Measurements from ENCODE around the gene IFI27.

IFI27 gene

DNA sequence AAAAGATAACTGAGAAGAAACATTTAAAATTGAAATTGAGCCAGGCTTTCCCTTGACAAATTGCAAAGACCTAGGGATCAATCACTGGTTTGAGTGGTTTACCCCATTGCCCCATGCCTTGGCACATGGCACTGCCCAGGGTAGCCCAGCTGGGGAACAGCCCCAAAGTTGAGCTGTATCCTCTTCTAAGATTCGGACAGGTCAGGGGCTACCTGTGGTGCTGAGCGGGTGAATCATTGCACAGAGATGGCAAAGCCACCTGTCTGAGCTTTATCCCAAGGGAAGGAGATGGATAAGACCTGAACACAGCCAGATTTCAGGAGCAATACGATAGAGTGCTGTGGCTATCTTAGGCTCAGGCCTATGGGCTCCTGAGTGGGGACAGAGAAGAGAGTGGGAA lies 11.9 kb downstream of the IFI27 start:
- Histone ChIP-seq H3K27me3 (replicated peaks; ENCODE audit: control insufficient read depth, insufficient read depth, low read length) (no peaks in the 10 kb centered on the region; the same call in 1 of the 2 replicates), H3K4me3 (replicated peaks; ENCODE audit: low read depth, low read length) (no peak overlapping the region), H3K36me3 (ENCODE audit: control insufficient read depth, insufficient read depth, low read length) (peaks cover 5% of the 10 kb centered on the region)
- DNase-seq (ENCODE audit: extremely low read depth, insufficient read length) = no peak
- TF ChIP-seq, protein P1, sequence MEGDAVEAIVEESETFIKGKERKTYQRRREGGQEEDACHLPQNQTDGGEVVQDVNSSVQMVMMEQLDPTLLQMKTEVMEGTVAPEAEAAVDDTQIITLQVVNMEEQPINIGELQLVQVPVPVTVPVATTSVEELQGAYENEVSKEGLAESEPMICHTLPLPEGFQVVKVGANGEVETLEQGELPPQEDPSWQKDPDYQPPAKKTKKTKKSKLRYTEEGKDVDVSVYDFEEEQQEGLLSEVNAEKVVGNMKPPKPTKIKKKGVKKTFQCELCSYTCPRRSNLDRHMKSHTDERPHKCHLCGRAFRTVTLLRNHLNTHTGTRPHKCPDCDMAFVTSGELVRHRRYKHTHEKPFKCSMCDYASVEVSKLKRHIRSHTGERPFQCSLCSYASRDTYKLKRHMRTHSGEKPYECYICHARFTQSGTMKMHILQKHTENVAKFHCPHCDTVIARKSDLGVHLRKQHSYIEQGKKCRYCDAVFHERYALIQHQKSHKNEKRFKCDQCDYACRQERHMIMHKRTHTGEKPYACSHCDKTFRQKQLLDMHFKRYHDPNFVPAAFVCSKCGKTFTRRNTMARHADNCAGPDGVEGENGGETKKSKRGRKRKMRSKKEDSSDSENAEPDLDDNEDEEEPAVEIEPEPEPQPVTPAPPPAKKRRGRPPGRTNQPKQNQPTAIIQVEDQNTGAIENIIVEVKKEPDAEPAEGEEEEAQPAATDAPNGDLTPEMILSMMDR (IDR thresholded peaks at IDR 0.05; ENCODE audit: insufficient read depth, low read length, poor library complexity, severe bottlenecking) = no peak

DNA sequence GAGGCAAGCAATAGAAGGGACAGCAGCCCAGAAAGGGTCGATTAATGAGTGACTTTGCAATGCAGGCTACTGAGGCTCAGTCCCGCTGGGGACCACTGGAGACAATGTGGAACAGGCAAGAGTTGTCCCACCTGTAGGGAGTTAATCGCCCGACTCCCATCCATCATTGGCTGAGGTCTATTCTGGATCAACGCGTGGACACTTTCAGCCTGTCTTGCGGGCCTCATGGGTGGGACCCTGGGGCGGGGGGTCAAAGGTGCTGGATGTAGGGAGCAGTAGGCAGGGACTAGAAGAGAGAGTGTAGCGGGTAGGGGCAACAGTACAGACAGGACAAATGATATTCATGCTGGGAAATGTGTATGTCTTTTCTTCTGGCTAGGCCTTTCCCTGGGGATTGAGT lies 12.8 kb downstream of the IFI27 start:
- Histone ChIP-seq H3K4me3 (replicated peaks; ENCODE audit: low read depth, low read length) (no peak overlapping the region), H3K27me3 (replicated peaks; ENCODE audit: control insufficient read depth, insufficient read depth, low read length) (no peaks in the 10 kb centered on the region; the same call in 1 of the 2 replicates), H3K36me3 (ENCODE audit: control insufficient read depth, insufficient read depth, low read length) (peaks cover 5% of the 10 kb centered on the region)
- TF ChIP-seq, protein P1 (IDR thresholded peaks at IDR 0.05; ENCODE audit: insufficient read depth, low read length, poor library complexity, severe bottlenecking) = no peak
- DNase-seq (ENCODE audit: extremely low read depth, insufficient read length) = no peak

DNA sequence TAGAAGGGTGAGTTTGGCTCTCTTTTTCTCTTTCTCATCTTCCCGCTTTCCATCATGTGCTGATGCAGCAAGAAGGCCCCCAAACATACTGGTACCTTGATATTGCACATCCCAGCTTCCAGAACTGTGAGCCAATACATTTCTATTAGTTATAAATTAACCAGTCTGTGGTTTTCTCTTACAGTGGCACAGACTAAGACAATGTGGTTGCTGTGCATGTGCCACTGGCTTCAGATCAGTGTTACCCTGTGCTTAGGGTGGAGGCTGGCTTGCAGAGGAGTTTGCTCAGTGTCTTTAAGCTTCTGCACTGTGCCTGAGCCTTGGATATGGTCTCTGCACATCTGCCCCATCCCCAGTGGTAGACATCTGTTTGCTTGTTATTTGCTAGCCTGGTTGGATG lies 13.3 kb downstream of the IFI27 start:
- no peak for DNase-seq (ENCODE audit: extremely low read depth, insufficient read length)
- Histone ChIP-seq H3K36me3 (ENCODE audit: control insufficient read depth, insufficient read depth, low read length) (peaks cover 5% of the 10 kb centered on the region), H3K27me3 (replicated peaks; ENCODE audit: control insufficient read depth, insufficient read depth, low read length) (no peaks in the 10 kb centered on the region; the same call in 1 of the 2 replicates), H3K4me3 (replicated peaks; ENCODE audit: low read depth, low read length) (no peak overlapping the region)
- TF ChIP-seq, protein P1 (IDR thresholded peaks at IDR 0.05; ENCODE audit: insufficient read depth, low read length, poor library complexity, severe bottlenecking) = no peak

DNA sequence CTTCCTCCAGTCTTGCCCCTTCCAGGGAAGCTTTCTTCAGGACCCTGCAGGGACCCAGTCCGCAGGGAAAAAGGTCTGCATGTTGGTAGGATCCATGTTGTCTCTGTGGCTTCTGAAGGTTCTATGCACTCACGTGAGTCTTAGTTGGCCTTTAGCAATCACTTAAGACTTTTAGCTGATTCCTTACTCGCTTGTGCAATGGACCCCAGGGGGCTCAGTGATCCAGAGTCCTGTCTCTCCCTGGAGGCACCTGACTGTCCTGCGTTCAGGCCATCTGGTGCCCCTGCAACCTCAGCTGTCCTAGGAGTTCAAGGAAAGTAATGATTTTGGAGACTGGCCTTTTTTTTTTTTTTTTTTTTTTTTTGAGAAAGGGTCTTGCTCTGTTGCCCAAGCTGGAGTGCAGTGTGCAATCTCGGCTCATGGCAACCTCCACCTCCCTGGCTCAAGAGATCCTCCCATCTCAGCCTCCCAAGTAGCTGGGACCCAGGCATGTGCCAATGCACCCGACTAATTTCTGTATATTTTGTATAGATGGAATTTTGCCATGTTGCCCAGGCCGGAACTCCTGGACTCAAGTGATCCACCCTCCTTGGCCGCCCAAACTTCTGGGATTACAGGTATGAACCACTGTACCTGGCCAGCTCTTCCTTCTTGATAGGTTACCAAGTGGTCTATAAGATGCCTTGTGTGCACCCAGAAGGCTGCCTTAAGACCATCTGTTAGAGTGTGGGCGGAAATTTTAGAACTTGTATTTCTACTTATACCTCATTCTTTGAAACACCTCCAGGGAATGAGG lies 14.2 kb downstream of the IFI27 start:
- Histone ChIP-seq H3K4me3 (replicated peaks; ENCODE audit: low read depth, low read length) (no peak overlapping the region), H3K36me3 (ENCODE audit: control insufficient read depth, insufficient read depth, low read length) (peaks cover 5% of the 10 kb centered on the region), H3K27me3 (replicated peaks; ENCODE audit: control insufficient read depth, insufficient read depth, low read length) (no peaks in the 10 kb centered on the region; the same call in 1 of the 2 replicates)
- TF ChIP-seq, protein P1 (IDR thresholded peaks at IDR 0.05; ENCODE audit: insufficient read depth, low read length, poor library complexity, severe bottlenecking) = no peak
- no peak for DNase-seq (ENCODE audit: extremely low read depth, insufficient read length)

DNA sequence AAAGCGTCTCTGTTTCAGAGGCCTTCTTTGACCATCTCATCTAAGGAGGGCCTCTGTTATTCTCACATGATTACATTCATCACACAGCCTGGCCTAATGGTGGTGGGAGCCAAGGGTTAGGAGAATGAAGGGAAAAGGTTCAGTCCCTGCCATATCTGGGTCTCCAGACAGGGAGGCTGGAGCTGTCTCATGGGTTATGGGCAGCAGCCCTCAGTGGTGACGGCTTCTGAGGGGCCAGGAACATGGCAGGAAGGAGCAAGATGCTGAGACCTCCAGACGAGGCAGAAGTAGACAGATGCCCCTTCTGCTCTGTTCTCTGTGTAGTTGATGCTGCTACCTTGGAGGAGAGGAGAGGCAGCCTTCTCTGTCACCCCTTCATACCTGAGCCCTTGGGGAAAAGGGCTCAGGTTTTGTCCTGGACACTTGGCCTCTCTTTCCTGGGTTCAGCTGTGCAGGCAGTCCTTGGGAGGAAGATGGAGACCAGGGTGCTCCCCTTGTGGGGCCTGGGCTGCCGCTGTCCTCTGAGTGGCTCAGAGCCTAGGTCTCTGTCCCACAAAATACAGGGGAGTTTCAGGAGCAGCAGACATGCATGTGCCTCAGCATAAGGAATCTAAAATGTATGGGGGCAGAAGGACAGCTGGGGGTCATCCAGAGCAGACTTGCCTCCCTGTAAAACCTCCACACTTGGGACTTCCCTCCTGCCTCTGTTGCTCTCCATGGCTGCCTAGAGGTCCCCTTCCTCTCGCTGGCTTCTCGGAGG lies 15.3 kb downstream of the IFI27 start:
- Histone ChIP-seq H3K4me3 (replicated peaks; ENCODE audit: low read depth, low read length) (no peak overlapping the region), H3K36me3 (ENCODE audit: control insufficient read depth, insufficient read depth, low read length) (peaks cover 5% of the 10 kb centered on the region), H3K27me3 (replicated peaks; ENCODE audit: control insufficient read depth, insufficient read depth, low read length) (no peaks in the 10 kb centered on the region; the same call in 1 of the 2 replicates)
- no peak for DNase-seq (ENCODE audit: extremely low read depth, insufficient read length)
- TF ChIP-seq, protein P1 (IDR thresholded peaks at IDR 0.05; ENCODE audit: insufficient read depth, low read length, poor library complexity, severe bottlenecking) = no peak

All from GM06990 (cell line).